Upper lobe of left lung (tissue), 6 donors: ENCODE results near the gene NDUFB4. TPM values are rescaled to one million over a fixed set of nuclear protein-coding genes. Genes with fewer than 3 reads are reported as not detected.

Experiments used
- ATAC-seq, 2 donors: fragments of 200-7000 bp; cut with Tn5 transposase; one replicate each; pipeline ENCODE4 v1.9.1; 2022; ENCODE audit warnings: mild to moderate bottlenecking in 2 of 2, moderate library complexity in 2 of 2; ENCODE audit not compliant: low FRiP score in 2 of 2
- DNase-seq, 2 donors: peaks; one replicate each; pipeline ENCODE4 v3.0.0-alpha.2; 2019 to 2020
- H3K27ac ChIP-seq, 4 donors: fragments of 200-600 bp; sonication (generic); one replicate each; pipeline ENCODE4 v1.5.1; 2016 to 2019
- H3K27me3 ChIP-seq, 4 donors: fragments of 200-600 bp; sonication (generic); one replicate each; pipeline ENCODE4 v1.5.1; 2017 to 2019
- H3K36me3 ChIP-seq, 4 donors: fragments of 200-600 bp; sonication (generic); one replicate each; pipeline ENCODE4 v1.5.1; 2016 to 2019
- H3K4me1 ChIP-seq, 4 donors: fragments of 200-600 bp; sonication (generic); one replicate each; pipeline ENCODE4 v1.5.1; 2018 to 2019
- H3K4me3 ChIP-seq, 4 donors: fragments of 200-600 bp; sonication (generic); one replicate each; pipeline ENCODE4 v1.5.1; 2017 to 2019; ENCODE audit warnings: mild to moderate bottlenecking in 2 of 4, moderate library complexity in 1 of 4
- H3K9me3 ChIP-seq, 4 donors: fragments of 200-600 bp; sonication (generic); one replicate each; pipeline ENCODE4 v1.5.1; 2018 to 2019
- CTCF ChIP-seq, 6 experiments: fragments of 450-650 bp in 4 of 6; fragments of 200-600 bp in 2 of 6; sonication (generic) in 2 of 6; IDR thresholded peaks; one replicate each; pipeline ENCODE4 v1.5.1; 2016 to 2019; ENCODE audit warnings: antibody characterized with exemption in 6 of 6
- EP300 ChIP-seq, 4 donors: sonication (generic); formaldehyde crosslinking; IDR thresholded peaks; one replicate each; pipeline ENCODE4 v1.5.1; 2017; ENCODE audit warnings: antibody characterized with exemption in 4 of 4, control low read depth in 2 of 4
- POLR2A ChIP-seq, 4 donors: fragments of 450-650 bp; IDR thresholded peaks; one replicate each; pipeline ENCODE4 v1.5.1; 2016 to 2017; ENCODE audit warnings: antibody characterized with exemption in 4 of 4, mild to moderate bottlenecking in 2 of 4
- POLR2AphosphoS5 ChIP-seq, 2 donors: sonication (generic); formaldehyde crosslinking; IDR thresholded peaks; one replicate each; pipeline ENCODE4 v1.5.1; 2017; ENCODE audit warnings: antibody characterized with exemption in 2 of 2
- WGBS, 2 donors: methylation state at CpG; one replicate each; pipeline ENCODE4 v1.1.5; 2017 to 2018; 5-methylcytosine and 5-hydroxymethylcytosine counted together
- total RNA-seq, 6 donors: library from RNA; depleted of rRNA in 4 of 6; stranded (reverse); fragments of >200 nt in 4 of 6; gene quantifications; one replicate each; pipeline versions ENCODE4 v1.1.0 to v1.2.1, GENCODE V29; 2016 to 2021
- donor health status: DM: no; HTN: no; CAD: no; lungs with moderate emphysema.
- donor health status: DM: no; HTN: yes; CAD: no; lungs with severe emphysema.

NDUFB4 gene
- total RNA-seq, 6 donors from 2014 or later: 29.2 to 105 (median 79.4) TPM

GRCh38 chr3:120641696-120642246 lies 45.6 kb downstream of the NDUFB4 start:
- WGBS, 2 donors: 94 to 95% methylated on average over 2 of the region's 2 CpGs
- ATAC-seq: no peak
- Histone ChIP-seq H3K9me3 (no peaks in the 10 kb centered on the region), H3K4me3 (no peak overlapping the region), H3K36me3 (no peaks in the 10 kb centered on the region), H3K27ac (no peak overlapping the region), H3K27me3 (no peaks in the 10 kb centered on the region), H3K4me1 (no peaks in the 10 kb centered on the region)
- no peak for DNase-seq
- TF ChIP-seq POLR2A (IDR thresholded peaks at IDR 0.05) (no peak), EP300 (IDR thresholded peaks at IDR 0.05) (no peak), POLR2AphosphoS5 (IDR thresholded peaks at IDR 0.05) (no peak), CTCF (IDR thresholded peaks at IDR 0.05) (no peak)

- Histone ChIP-seq H3K4me1 (no peaks in the 10 kb centered on the region), H3K27ac (no peak overlapping the region), H3K36me3 (no peaks in the 10 kb centered on the region), H3K9me3 (no peaks in the 10 kb centered on the region), H3K4me3 (no peak overlapping the region), H3K27me3 (no peaks in the 10 kb centered on the region)
- no peak for DNase-seq
- 54 to 61% methylated on average over 4 of the region's 4 CpGs for WGBS, 2 donors
- no peak for ATAC-seq
- TF ChIP-seq EP300 (IDR thresholded peaks at IDR 0.05): no peak
These were observed 46.3 kb downstream of the NDUFB4 start for GRCh38 chr3:120642368-120642948.

- Histone ChIP-seq H3K4me1 (no peaks in the 10 kb centered on the region), H3K27ac (no peak overlapping the region), H3K27me3 (no peaks in the 10 kb centered on the region), H3K4me3 (no peak overlapping the region), H3K9me3 (no peaks in the 10 kb centered on the region), H3K36me3 (no peaks in the 10 kb centered on the region)
- ATAC-seq (no peak), DNase-seq (no peak)
- TF ChIP-seq EP300 (IDR thresholded peaks at IDR 0.05) (no peak), POLR2AphosphoS5 (IDR thresholded peaks at IDR 0.05) (no peak), POLR2A (IDR thresholded peaks at IDR 0.05) (no peak), CTCF (IDR thresholded peaks at IDR 0.05) (no peak)
- WGBS, 2 donors: 60 to 64% methylated on average over 5 of the region's 5 CpGs
These were observed 49.1 kb downstream of the NDUFB4 start for GRCh38 chr3:120645083-120645845.

GRCh38 chr3:120646771-120647432 lies 50.8 kb downstream of the NDUFB4 start:
- Histone ChIP-seq H3K9me3 (no peaks in the 10 kb centered on the region), H3K27me3 (no peaks in the 10 kb centered on the region), H3K4me1 (no peaks in the 10 kb centered on the region), H3K36me3 (no peaks in the 10 kb centered on the region), H3K4me3 (no peak overlapping the region), H3K27ac (no peak overlapping the region)
- TF ChIP-seq CTCF (IDR thresholded peaks at IDR 0.05): no peak
- TF ChIP-seq POLR2A (IDR thresholded peaks at IDR 0.05): no peak
- no peak for TF ChIP-seq EP300 (IDR thresholded peaks at IDR 0.05)
- no peak for TF ChIP-seq POLR2AphosphoS5 (IDR thresholded peaks at IDR 0.05)
- DNase-seq (no peak), ATAC-seq (no peak)
- 84% methylated on average over 5 of the region's 5 CpGs for WGBS, 2 donors

GRCh38 chr3:120648290-120648689 lies 52.2 kb downstream of the NDUFB4 start:
- Histone ChIP-seq H3K36me3 (no peaks in the 10 kb centered on the region), H3K27me3 (no peaks in the 10 kb centered on the region), H3K4me3 (no peak overlapping the region), H3K9me3 (no peaks in the 10 kb centered on the region), H3K4me1 (no peaks in the 10 kb centered on the region), H3K27ac (no peak overlapping the region)
- 87 to 89% methylated on average over 5 of the region's 5 CpGs for WGBS, 2 donors
- no peak for TF ChIP-seq CTCF (IDR thresholded peaks at IDR 0.05)
- TF ChIP-seq POLR2AphosphoS5 (IDR thresholded peaks at IDR 0.05): no peak
- no peak for TF ChIP-seq POLR2A (IDR thresholded peaks at IDR 0.05)
- TF ChIP-seq EP300 (IDR thresholded peaks at IDR 0.05): no peak
- no peak for DNase-seq
- no peak for ATAC-seq
